HepG2 (cell line): ENCODE measurements around the gene CCSER1.

Source experiments
- ZNF12 ChIP-seq: sonication (generic); formaldehyde crosslinking; IDR thresholded peaks from 2 replicates; pipeline ENCODE4 v1.5.0; 2020; ENCODE audit warnings: missing genetic modification reagents
- TF ChIP-seq, protein P1 (sequence below): IDR thresholded peaks from 2 replicates; pipeline ENCODE4 v1.6.1; 2016
- TF ChIP-seq, protein P2 (sequence below), 2 experiments: sonication (generic) in 1 of 2; formaldehyde crosslinking in 1 of 2; IDR thresholded peaks; 2 replicates each; pipeline versions ENCODE4 v1.5.1 to v1.6.1; 2011 to 2020; ENCODE audit warnings: borderline replicate concordance in 1 of 2, low read depth in 1 of 2, low read length in 1 of 2, mild to moderate bottlenecking in 1 of 2, missing genetic modification reagents in 1 of 2, moderate library complexity in 1 of 2

DNA sequence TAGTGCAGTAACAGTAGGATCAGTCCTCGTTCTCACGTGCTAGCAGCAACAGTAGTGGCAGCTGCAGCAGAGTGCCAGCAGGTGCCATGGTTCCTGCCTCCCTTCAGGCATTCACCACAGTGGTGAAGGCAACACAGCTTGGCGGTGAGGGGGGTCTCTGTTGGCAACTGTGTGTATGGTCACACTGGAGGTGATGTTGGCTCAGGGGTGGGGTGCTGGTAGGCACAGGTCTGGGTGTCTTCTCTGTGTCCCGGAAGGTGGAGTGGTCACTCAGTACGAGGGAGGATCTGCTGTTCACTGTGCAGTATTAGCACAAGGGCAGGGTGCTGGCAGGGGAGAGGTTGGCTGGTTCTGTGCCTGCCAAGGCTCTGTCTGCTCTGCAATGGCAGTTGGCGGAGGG lies 671.8 kb downstream of the CCSER1 start:
- TF ChIP-seq, protein P1, sequence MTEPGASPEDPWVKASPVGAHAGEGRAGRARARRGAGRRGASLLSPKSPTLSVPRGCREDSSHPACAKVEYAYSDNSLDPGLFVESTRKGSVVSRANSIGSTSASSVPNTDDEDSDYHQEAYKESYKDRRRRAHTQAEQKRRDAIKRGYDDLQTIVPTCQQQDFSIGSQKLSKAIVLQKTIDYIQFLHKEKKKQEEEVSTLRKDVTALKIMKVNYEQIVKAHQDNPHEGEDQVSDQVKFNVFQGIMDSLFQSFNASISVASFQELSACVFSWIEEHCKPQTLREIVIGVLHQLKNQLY (CRISPR knock-in tag), result no peak
- TF ChIP-seq, protein P2, sequence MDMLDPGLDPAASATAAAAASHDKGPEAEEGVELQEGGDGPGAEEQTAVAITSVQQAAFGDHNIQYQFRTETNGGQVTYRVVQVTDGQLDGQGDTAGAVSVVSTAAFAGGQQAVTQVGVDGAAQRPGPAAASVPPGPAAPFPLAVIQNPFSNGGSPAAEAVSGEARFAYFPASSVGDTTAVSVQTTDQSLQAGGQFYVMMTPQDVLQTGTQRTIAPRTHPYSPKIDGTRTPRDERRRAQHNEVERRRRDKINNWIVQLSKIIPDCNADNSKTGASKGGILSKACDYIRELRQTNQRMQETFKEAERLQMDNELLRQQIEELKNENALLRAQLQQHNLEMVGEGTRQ (IDR thresholded peaks at IDR 0.05; ENCODE audit: low read depth, low read length), result no peak
- TF ChIP-seq, protein P2 (CRISPR knock-in tag; IDR thresholded peaks at IDR 0.05; ENCODE audit: borderline replicate concordance), result no peak
- no peak for TF ChIP-seq ZNF12 (CRISPR knock-in tag)
